HAP-1 (cell line): ENCODE data around the gene ZNF865.
"Not testable (repeated sequence)": the region's sequence is repeated elsewhere in the genome, so short reads cannot be mapped to it uniquely, and the experiment has no call there.

Experiments used
- DNase-seq, 2 experiments: peaks; one replicate each; pipeline ENCODE4 v3.0.0-alpha.2; 2016 to 2020; ENCODE audit warnings: low spot score in 2 of 2
- H3K27me3 ChIP-seq: fragments of 250-450 bp; sonication (Bioruptor Pico); 2 replicates; pipeline ENCODE4 v1.5.1; 2020; ENCODE audit warnings: low read depth, mild to moderate bottlenecking, moderate library complexity
- H3K36me3 ChIP-seq: fragments of 250-450 bp; sonication (Bioruptor Pico); replicated peaks from 2 replicates; pipeline ENCODE4 v1.5.1; 2020; ENCODE audit warnings: mild to moderate bottlenecking
- H3K4me1 ChIP-seq: fragments of 250-450 bp; sonication (Bioruptor Pico); 2 replicates; pipeline ENCODE4 v1.5.1; 2020; ENCODE audit warnings: mild to moderate bottlenecking
- H3K4me3 ChIP-seq: fragments of 250-450 bp; sonication (Bioruptor Pico); 2 replicates; pipeline ENCODE4 v1.5.1; 2020; ENCODE audit warnings: mild to moderate bottlenecking, moderate library complexity
- H3K9me3 ChIP-seq: fragments of 250-450 bp; sonication (Bioruptor Pico); 2 replicates; pipeline ENCODE4 v1.5.1; 2020; ENCODE audit warnings: mild to moderate bottlenecking, moderate library complexity
- in situ Hi-C: fragments of 300-500 bp; cut with MboI; formaldehyde crosslinking; loops from 3 replicates; pipeline ENCODE4 v1.14.3; 2020; ENCODE audit warnings: low sequenced_read_pairs, inconsistent platforms, mixed read lengths

The ZNF865 gene

DNA sequence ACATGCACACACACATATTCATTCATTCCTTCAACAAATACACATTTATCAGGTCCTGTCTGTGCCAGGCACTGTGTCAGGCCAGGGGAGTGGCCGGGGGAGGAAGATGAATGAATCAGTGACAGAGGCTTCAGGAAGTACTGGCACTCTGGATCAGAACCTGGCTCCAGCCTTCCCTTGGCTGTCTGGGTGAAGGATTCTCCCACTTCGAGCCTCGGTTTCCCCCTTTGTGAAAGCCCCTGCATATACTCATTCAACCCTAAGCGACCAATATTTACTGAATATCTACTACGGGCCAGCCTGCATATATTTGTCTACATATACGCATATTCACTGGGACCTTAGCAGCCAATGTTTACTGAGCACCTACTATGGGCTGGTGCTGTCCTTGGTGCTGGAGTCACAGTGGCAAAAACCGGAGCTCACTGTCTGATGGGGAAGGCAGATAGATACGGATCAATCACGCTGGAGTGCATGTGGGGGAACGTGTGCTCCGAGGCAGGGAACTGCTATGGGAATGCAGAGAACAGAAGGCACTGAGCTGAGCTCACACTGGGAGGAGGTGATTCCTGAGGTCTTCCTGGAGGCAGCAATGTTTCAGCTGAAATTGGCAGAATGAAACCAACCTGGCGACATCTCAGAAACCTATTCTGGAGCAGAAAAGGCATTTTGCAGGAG, 24.2 kb upstream of the ZNF865 start:
- 0 out of 2 replicates have a peak, but pooled peaks cover 3% of the 10 kb centered on the region for H3K9me3 ChIP-seq
- peaks cover 9% of the 10 kb centered on the region for H3K4me1 ChIP-seq
- no peaks in the 10 kb centered on the region for H3K27me3 ChIP-seq
- peak in 1 of 2 experiments; percentile 55 for DNase-seq
- in situ Hi-C loops: no loop called here
- H3K4me3 ChIP-seq: peak overlapping the region; percentile 82
- peaks cover 5% of the 10 kb centered on the region for H3K36me3 ChIP-seq

DNA sequence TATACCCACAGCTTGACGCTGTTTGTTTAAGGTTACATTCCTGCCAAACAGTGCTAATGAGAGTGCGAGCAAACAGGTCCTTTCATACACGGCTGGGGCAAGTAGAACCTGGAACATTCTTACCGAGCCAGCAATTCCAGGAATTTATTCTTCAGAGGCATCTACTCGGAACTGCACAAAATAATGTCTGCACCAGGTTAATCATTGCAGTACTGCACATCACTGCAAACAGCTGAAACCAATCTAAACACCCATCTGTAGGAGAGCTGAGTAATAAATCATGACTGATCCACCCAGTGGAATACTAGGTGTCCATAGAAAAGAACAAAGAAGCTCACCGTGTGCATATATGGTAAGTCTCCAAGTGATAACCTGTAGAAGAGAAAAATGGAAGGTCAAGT, 23.6 kb upstream of the ZNF865 start:
- no peak for DNase-seq
- H3K27me3 ChIP-seq: no peaks in the 10 kb centered on the region
- peaks cover 14% of the 10 kb centered on the region for H3K4me1 ChIP-seq
- H3K36me3 ChIP-seq: peaks cover 4% of the 10 kb centered on the region
- in situ Hi-C loops: no loop called here
- 0 out of 2 replicates have a peak, but pooled peaks cover 3% of the 10 kb centered on the region for H3K9me3 ChIP-seq
- no peak overlapping the region for H3K4me3 ChIP-seq

DNA sequence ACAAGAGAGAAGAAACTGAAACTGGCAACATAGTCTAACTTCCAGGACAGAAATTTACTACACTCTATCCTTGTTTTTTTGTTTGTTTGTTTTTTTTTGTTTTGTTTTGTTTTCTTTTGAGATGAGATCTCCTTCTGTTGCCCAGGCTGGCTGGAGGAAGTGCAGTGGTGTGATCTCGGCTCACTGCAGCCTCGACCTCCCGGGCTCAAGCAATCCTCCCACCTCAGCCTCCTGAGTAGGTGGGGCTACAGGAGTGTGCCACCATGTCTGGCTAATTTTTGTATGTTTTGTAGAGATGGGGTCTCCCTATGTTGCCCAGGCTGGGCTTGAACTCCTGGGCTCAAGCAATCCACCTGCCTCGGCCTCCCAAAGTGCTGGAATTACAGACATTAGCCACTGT, 23.2 kb upstream of the ZNF865 start:
- H3K27me3 ChIP-seq, in situ Hi-C loops, H3K9me3 ChIP-seq, H3K4me3 ChIP-seq, DNase-seq, H3K36me3 ChIP-seq: not testable (repeated sequence)
- H3K4me1 ChIP-seq: peaks cover 17% of the 10 kb centered on the region

DNA sequence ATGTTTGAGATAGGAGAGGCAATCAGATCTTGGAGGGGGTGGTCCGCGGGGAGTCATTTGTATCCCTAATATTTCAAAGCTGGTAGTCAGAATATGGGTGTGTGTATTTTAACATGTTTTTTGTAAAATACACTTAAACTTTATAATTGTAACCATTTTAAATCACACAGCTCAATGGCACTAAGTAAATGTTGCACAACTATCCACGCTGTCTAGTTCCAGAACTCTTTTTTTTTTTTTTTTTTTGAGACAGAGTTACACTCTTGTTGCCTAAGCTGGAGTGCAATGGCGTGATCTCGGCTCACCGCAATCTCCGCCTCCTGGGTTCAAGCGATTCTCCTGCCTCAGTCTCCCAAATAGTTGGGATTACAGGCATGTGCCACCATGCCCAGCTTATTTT, 21.6 kb upstream of the ZNF865 start:
- H3K9me3 ChIP-seq, in situ Hi-C loops, H3K36me3 ChIP-seq, H3K4me3 ChIP-seq, DNase-seq, H3K27me3 ChIP-seq: not testable (repeated sequence)
- peaks cover 21% of the 10 kb centered on the region for H3K4me1 ChIP-seq

DNA sequence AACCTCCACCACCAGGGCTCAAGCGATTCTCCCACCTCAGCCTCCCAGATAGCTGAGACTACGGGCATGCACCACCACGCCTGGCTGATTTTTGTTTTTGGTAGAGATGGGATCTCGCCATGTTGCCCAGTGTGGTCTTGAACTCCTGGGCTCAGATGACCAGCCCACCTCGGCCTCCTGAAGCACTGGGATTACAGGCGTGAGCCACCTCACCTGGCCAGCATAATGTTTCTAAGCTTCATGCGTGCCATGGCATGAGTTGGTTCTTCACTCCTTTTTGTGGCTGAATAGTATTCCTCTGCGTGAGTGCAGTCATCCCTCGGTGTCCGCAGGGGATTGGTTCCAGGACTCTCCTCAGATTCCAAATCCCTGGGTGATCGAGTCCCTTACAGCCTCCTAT, 20.6 kb upstream of the ZNF865 start:
- Histone ChIP-seq H3K36me3 (no peaks in the 10 kb centered on the region), H3K9me3 (0 out of 2 replicates have a peak, but pooled peaks cover 3% of the 10 kb centered on the region), H3K4me1 (peaks cover 21% of the 10 kb centered on the region), H3K4me3 (no peak overlapping the region), H3K27me3 (no peaks in the 10 kb centered on the region)
- in situ Hi-C loops: no loop called here
- DNase-seq: no peak

DNA sequence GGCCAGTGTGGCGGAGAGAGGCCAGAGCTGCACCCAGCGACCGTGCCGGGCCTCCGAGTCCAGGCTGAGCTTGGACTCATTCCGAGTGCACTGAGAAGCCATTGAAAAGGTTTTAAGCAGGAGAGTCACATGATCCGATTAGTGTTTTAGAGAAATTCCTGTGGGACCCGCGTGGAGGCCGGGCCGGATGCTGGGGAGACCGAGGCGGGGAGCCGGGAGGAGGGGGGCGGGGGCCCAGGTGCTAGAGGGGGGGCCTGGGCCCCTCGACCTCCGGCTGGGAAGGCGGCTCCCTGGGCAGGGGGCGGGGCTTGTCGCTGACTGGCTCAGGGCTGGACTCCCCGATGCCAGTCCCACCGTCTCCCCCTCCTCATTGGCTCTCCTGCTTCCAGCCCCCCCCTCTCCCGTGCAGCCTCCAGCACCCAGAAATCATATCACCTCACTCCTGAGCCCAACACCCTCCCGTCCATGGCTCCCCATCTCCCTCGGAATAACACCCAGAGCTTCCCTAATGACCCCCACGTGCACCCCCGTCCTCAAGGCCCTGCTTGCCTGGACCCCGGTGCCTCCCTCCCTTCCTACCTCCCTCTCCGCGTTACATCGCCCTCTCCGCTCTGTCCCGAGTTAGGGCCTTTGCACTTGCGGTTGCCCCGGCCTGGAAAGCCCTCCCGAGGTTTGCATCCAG, 19.6 kb upstream of the ZNF865 start:
- in situ Hi-C loops: no loop called here
- H3K4me1 ChIP-seq: peaks cover 21% of the 10 kb centered on the region
- H3K9me3 ChIP-seq: 0 out of 2 replicates have a peak, but pooled peaks cover 3% of the 10 kb centered on the region
- H3K4me3 ChIP-seq: peak overlapping the region; percentile 9; the same call in 1 of the 2 replicates
- no peaks in the 10 kb centered on the region for H3K36me3 ChIP-seq
- DNase-seq: peak; percentile 38 to 90
- no peaks in the 10 kb centered on the region for H3K27me3 ChIP-seq

DNA sequence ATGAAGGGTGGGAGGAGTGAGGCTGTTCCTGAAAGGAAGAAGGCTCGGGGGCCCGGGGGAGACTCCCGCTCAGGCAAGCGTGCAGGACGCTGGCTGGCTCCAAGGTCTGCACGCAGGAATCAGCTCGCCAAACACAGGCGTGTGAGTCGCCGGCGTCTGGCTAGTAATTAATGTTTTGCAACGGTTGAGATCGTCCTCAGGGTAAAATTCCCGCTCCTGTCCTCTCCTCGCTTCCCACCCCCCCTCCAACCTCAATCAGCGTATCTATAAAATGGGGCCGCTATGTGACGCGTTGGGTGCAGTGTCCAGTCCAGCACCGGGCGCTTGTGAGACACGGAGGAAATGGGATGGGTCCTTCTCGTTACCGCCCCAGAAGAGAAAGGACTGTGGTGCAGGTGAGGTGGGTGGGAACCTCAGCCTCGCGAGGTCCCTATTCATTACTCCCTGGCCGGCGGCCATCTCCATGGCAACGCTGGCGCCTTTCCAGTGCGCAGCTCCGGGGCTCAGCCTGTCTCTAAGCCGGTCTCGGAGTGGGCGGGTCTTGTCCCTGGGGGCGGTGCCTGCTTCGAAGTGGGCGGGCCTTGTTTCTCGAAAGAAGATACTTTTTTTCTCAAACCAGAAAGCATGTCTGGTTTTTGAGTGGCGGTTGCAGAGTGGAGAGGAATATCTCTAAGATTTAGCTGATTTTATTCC, 18.3 kb upstream of the ZNF865 start:
- DNase-seq: peak; percentile 89 to 98
- peak overlapping the region; percentile 27 for H3K4me3 ChIP-seq
- in situ Hi-C loops: no loop called here
- H3K36me3 ChIP-seq: no peaks in the 10 kb centered on the region
- no peaks in the 10 kb centered on the region for H3K27me3 ChIP-seq
- peaks cover 21% of the 10 kb centered on the region for H3K4me1 ChIP-seq
- 0 out of 2 replicates have a peak, but pooled peaks cover 3% of the 10 kb centered on the region for H3K9me3 ChIP-seq

DNA sequence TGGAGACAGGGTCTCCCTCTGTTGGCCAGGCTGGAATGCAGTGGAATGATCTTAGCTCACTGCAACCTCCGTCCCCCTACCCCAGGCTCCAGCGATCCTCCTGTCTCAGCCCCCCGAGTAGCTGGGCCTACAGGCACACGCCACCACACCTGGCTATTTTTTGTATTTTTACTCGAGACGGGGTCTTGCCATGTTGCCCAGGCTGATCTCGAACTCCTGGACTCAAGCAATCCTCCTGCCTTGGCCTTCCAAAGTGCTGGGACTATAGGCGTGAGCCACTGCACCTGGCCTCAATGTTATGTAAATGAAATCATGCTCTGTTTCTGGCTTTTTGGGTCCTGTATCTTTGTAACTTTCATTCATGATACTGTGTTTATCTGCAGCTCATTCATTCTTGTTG, 16.7 kb upstream of the ZNF865 start:
- Histone ChIP-seq H3K27me3 (no peaks in the 10 kb centered on the region), H3K4me1 (peaks cover 21% of the 10 kb centered on the region), H3K9me3 (0 out of 2 replicates have a peak, but pooled peaks cover 3% of the 10 kb centered on the region), H3K36me3 (peaks cover 3% of the 10 kb centered on the region; the same call in 1 of the 2 replicates), H3K4me3 (no peak overlapping the region)
- DNase-seq: no peak
- in situ Hi-C loops: no loop called here

DNA sequence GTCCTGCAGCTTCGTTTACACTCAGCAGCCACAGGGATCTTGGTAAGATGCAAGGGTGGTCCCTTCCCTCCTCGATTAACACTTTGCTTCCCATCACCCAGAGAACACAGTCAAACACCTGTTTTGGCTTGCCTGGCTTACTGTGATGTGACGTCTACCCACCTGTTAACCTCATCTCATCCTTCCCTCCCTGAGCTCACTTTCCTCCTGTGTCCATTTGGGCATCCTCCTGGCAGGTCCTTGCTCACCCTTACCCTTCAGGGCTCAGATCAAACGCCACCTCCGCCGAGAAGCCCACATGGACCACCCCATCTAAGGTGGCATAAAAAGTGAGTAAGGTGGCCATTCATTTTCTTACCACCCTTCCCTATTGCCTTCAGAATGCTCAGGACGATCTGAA, 15.3 kb upstream of the ZNF865 start:
- Histone ChIP-seq H3K36me3 (peaks cover 6% of the 10 kb centered on the region), H3K9me3 (0 out of 2 replicates have a peak, but pooled peaks cover 3% of the 10 kb centered on the region), H3K27me3 (no peaks in the 10 kb centered on the region), H3K4me3 (no peak overlapping the region), H3K4me1 (peaks cover 21% of the 10 kb centered on the region)
- in situ Hi-C loops: no loop called here
- no peak for DNase-seq

DNA sequence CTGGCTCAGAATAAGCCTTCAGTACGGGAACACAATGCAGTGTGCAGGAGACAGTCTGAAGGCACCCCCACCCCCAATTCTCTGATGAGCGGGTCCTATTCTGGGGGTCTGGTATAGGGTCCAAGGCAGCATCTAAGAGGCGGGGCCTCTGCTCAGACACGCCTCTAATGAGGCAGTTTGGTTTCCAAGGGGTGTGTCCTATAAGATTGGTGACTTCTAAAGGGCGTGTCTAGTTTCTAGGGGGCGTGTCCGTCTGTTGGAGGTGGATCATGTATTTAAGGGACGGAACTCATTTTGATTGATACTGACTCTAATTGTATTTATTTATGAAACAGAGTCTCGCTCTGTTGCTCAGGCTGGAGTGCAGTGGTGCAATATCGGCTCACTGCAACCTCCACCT, 14.8 kb upstream of the ZNF865 start:
- peak in 1 of 2 experiments; percentile 63 for DNase-seq
- H3K4me1 ChIP-seq: peaks cover 17% of the 10 kb centered on the region
- no peaks in the 10 kb centered on the region for H3K9me3 ChIP-seq
- no peak overlapping the region for H3K4me3 ChIP-seq
- in situ Hi-C loops: no loop called here
- H3K27me3 ChIP-seq: no peaks in the 10 kb centered on the region
- peaks cover 11% of the 10 kb centered on the region for H3K36me3 ChIP-seq

DNA sequence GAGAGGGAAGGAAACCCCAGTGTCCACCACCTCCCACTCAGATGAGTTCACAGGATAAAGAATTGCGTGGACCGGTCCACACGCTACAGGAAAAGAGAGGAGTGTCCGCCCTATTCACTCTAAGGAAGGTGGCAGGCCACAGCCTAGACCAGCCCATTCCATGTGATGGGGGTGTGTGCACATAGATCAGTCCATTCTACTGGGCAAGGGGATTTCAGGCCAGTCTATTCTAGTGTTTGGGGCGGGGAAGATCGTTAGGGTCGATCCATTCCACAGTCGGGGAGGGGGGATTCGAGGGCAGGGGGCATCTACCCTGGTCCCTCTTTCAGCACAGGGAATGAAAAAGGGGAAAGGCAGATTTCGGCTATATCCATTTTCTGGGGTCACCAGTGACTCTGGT, 13.9 kb upstream of the ZNF865 start:
- H3K4me3 ChIP-seq: no peak overlapping the region
- H3K27me3 ChIP-seq: no peaks in the 10 kb centered on the region
- H3K36me3 ChIP-seq: peaks cover 13% of the 10 kb centered on the region
- in situ Hi-C loops: no loop called here
- H3K4me1 ChIP-seq: peaks cover 10% of the 10 kb centered on the region
- no peaks in the 10 kb centered on the region for H3K9me3 ChIP-seq
- peak in 1 of 2 experiments; percentile 37 for DNase-seq

DNA sequence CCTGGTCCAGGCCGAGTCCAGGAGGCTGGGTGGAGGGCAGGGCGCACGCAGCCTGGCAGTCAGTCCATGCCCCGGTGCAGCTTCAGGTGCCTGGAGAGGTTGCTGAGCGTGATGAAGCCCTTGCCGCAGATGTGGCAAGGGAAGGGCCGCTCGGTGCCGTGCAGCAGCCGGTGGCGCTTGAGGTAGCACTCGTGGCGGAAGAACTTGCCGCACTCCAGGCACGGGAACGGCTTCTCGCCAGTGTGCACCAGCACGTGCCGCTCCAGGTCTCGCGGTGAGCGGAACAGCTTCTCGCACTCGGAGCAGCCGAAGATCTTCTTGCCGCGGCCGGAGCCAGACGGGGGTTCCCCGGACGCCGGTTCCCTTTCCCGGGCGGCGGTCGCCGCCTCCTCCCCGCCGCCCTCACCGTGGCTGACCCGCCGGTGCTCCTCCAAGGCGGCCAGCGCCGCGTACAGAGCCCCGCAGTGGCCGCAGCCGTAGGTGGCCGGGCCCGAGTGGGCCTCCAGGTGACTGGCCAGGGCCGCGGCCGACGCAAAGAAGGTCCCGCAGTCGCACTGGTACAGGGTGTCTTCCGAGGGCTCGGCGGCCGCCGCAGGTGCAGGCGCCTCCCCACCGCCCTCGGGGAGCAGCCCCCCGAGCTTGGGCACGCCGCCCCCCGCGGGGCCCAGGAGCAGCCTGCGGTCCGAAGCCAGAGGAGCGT, 12.9 kb upstream of the ZNF865 start:
- no peaks in the 10 kb centered on the region for H3K27me3 ChIP-seq
- in situ Hi-C loops: no loop called here
- DNase-seq: no peak
- H3K4me3 ChIP-seq: no peak overlapping the region
- peaks cover 3% of the 10 kb centered on the region for H3K4me1 ChIP-seq
- no peaks in the 10 kb centered on the region for H3K9me3 ChIP-seq
- peaks cover 23% of the 10 kb centered on the region for H3K36me3 ChIP-seq

DNA sequence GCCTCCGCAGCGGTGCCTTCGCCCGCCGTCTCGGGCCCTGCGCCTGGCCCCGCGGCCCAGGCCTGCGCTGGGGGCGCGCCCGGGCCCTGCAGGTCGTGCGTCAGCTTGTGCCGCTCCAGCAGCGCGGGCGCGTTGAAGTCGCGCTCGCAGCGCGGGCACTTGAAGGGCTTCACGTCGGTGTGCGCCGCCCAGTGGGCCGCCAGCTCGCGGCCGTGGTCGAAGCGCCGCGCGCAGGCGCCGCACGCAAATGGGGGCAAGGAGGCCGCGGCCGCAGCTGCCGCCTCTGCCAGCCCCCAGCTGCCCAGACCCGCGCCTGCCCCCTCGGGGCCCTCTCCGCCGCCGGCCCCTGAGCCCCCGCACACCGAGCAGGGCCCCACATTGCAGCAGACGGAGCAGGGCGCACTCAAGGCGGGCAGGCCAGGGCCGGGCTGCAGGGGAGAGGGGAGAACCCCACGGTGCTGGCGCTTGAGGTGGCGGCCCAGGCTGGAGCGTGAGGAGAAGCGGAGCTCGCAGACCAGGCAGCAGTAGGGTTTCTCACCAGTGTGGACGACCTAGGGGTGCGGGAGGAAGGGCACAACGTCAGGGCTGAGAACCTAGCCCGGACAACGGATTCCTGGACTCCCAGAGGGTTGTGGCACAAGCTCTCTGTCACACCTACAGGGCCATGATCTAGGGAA, 12.2 kb upstream of the ZNF865 start:
- Histone ChIP-seq H3K4me3 (no peak overlapping the region), H3K36me3 (peaks cover 23% of the 10 kb centered on the region), H3K4me1 (peaks cover 2% of the 10 kb centered on the region; the same call in 1 of the 2 replicates), H3K9me3 (no peaks in the 10 kb centered on the region), H3K27me3 (no peaks in the 10 kb centered on the region)
- in situ Hi-C loops: no loop called here
- no peak for DNase-seq
